Iris pigment epithelial cell (primary cell): ENCODE results near the gene CDH13.
A peak's percentile ranks its signal among the peaks of the same experiment; 100 is the strongest.

Experiments used
- DNase-seq: peaks from one replicate; pipeline ENCODE4 v3.0.0-alpha.2; 2011; ENCODE audit warnings: low read depth

The CDH13 gene

GRCh38 chr16:83807710-83808572 lies 1181.2 kb downstream of the CDH13 start, which contains the start of gene HSBP1:
Gene HSBP1 (plus strand): TSS chr16:83807978. CDS start chr16:83808077, 99 bp downstream.
- peak; percentile 93 for DNase-seq

DNA sequence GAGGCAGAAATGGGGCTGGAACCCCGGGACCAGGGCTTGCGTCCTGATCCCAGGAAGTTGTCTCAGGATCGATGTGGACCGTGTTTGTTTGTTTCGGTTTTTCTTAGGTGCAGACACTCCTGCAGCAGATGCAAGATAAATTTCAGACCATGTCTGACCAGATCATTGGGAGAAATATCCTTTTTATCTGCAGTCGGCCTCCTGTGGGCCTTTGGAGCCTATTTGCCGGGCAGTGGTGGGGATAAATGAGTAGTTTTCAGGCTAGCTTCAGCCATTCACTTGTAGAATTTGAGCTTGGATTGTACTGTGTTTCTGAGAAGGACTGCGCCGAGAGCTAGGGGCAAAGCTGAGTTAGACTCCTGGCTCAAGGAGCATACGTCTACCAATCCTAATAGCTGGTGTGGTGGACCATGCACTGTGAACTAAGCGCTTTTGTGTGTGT lies 1181.8 kb downstream of the CDH13 start:
- DNase-seq = no peak

DNA sequence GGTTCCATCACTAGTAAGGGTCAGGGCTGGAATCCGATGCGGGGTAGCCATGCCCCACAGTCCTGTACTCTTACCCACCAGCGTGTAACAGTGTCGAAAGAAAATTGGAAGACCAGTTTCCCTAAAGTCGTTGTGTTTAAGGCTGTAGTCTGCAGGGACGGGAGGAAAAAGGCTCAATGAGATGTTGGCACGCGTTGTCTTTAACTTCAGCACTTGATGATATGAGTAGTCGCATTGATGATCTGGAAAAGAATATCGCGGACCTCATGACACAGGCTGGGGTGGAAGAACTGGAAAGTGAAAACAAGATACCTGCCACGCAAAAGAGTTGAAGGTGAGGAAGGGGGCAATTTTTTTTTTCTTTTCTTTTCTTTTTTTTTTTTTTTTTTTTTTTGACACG lies 1182.3 kb downstream of the CDH13 start:
- no peak for DNase-seq

DNA sequence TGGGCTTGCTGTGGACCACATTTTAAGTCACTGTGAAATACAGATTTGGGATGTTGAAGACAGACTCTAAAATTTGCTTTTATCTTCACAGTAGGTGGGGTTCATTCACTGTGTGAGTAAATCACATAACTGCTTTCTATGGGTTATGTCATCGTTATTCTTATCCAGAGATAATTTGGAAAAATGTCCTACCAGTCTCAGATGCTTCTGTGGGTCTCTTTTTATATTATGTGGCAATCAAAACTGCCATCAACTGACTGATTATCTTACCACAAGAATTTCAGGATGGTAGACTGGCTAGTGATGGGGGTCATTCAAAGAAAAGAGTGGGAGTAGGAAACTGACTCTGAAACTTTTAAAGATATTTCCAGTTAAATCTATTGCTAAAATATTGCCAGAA lies 1184.1 kb downstream of the CDH13 start:
- DNase-seq = no peak

- DNase-seq = peak; percentile 81
These were observed 1187.3 kb downstream of the CDH13 start for GRCh38 chr16:83813823-83814658.

DNA sequence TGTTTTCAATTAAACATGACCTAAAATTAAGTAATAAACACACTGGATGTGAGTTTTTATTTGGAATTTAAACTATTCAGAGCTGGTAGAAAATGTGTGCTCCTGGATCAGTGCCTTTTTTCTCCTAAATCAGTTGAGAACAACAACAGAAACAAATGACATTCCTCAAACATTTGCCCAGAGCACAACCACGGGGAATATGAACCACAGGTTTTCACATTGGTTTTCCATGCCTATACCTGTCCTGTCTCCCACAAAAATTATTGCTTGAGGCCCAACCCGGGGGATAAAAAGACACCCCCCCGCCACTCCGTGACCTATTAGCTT lies 1187.9 kb downstream of the CDH13 start:
- DNase-seq = no peak

GRCh38 chr16:83817022-83817421 lies 1190.3 kb downstream of the CDH13 start:
- no peak for DNase-seq

- DNase-seq = no peak
These were observed 1191.5 kb downstream of the CDH13 start for GRCh38 chr16:83818276-83818675.

DNA sequence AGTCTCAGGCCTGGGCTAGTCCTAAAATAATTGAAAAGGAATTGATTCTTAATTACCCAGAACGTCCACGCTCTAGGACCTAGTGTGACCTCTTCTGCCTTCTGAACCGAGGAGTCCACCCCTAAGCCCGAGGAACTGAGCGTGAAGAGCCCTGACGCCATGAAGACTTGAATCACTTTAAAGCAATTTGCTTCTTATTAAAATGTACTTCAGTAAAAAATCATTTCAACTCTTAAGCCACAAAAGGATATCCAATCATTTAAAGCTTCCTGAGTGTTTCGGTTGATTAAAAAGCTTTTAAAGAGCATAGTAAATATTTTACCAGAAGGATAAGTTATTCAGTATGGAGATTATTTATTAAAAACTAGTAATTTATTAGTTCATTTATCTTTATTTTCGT lies 1192.6 kb downstream of the CDH13 start:
- DNase-seq = no peak

- DNase-seq = peak; percentile 87
These were observed 1199.6 kb downstream of the CDH13 start for GRCh38 chr16:83826146-83826913.

DNA sequence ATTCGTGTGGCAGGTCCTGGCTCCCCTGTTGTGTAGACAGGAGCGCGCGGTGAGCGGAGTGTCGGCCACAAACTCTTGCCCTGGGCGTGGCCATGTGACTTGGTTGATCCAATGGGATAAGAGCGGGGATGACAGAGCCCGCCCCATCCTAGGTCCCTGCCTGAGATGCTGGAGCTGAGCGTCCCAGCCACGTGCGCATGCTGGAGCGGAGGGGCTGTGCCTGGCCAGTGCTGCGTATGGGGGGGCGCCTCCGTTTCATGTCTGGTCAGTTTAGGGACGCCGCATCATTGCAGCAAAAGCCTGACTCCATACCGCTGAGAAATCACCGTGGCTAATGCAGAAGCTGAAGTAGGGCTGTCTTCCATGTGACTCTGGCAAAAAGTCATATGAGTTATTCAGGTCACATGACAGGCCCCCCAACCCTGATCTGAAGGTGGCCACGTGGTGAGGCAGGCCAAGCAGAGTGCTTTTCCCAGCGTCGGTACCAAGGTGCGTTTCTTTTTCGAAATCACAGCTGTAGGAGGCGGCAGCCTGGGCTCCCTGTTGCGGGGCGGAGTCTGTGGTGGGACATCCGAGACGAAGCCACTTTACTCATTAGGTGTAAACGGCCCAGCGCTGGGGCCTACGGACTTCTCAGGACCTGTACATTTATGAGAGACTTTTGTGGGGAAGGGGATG lies 1203.5 kb downstream of the CDH13 start:
- no peak for DNase-seq

GRCh38 chr16:83830769-83831455 lies 1204.1 kb downstream of the CDH13 start:
- DNase-seq = no peak

DNA sequence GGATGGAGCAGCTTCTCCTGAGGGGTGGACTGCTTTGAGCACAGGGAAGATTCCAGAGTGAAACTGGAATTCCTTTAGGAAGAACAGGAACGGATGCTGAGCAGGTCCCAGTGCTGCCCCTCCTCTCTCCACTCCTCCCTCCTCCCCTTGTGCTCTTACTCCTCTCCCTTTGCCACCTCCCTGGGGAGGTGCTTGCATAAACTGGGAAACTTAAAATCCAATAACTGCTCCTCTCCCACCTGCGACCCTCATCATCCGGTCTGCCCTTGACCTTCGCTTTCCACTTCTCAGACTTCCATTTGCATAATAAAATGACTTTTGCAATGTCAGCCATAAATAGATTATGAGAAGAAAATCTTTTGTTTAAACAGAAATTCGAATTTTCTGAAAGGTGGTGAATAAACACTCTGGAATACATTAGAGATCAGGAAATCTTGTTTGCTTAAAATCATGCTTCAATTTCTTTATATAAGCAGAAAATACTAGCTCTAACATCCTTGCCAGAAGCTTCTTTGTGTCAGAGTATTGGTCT lies 1204.8 kb downstream of the CDH13 start:
- no peak for DNase-seq

- DNase-seq = no peak
These were observed 1207.2 kb downstream of the CDH13 start for GRCh38 chr16:83833921-83834320.

- DNase-seq = peak; percentile 90
These were observed 1209.1 kb downstream of the CDH13 start for GRCh38 chr16:83835586-83836566.

DNA sequence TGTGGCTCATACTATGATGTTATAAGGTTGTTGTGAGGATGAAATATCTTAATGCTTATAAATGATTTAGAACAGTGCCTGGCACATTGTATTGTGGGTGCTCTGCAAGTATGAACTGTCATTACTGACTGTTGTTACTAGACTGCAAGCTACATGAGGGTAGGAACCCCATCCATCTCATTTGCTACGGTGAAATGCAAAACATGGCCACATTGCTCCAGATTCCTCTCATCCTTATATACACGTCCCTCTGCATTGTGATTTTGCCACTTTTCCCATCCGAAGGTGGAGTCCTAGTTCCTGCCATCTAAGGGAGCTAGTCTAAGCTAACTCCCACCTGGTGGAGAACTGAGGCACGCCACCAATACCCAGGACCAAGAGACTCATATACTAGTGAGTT lies 1210.8 kb downstream of the CDH13 start:
- no peak for DNase-seq

DNA sequence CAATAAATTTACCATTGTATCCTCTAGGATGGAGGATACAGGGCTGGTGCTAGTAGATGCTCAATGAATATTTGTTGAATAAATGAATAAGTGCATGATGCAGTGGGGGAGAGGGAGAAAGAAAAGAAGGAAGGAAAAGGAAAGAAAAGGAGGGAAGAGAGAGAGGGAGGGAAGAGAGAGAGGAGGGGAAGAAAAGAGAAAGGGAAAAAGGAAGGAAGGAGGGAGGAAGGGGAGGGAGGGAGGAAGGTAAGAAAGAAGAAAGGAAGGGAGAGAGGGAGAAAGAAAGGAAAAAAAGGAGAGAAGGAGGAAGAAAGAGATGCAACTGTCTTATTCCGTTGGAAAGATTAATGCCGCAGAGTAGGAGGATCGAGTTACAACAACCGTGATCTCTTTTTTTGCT lies 1211.4 kb downstream of the CDH13 start:
- no peak for DNase-seq

DNA sequence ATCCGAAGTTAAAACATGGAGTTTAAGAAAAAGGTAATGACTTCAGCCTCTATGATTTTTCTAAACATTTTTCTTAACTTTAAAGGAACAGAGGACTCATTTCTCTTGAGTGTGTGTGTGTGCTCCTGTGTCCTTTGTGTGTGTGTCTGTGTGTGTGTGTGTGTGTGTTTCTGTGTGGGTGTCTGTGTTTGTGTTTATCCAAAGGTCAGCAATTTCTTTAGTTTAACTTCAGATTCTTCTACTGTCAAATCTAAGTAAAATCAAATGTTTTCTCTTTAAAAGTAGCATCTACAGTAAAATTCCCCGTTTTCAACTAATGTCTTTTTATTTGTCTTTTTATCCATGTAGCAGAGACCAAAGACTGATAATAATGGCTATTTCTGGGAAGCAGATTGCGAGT lies 1212.8 kb downstream of the CDH13 start:
- DNase-seq = no peak

DNA sequence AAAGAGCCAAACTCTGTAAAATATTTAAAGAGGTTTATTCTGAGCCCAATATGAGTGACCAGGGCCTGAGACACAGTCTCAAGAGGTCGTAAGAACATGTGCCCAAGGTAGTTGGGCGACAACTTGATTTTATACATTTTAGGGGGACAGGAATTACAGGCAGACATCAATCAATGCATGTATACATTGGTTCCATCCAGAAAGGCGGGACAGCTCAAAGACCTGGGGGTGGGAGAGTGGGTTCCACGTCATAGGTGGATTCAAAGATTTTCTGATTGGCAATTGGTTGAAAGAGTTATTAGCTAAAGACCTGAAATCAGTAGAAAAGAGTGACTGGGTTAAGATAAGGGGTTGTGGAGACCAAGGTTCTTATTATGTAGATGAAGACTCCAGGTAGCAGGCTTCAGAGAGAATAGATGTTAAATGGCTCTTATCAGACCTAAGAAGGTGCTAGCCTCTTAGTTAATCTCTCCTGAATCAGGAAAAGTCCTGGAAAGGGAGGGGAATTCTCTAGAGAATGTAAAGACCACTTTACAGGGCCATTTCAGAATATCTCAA lies 1213.4 kb downstream of the CDH13 start:
- DNase-seq = no peak
